IMR-90 (cell line): Measurements from ENCODE around the gene DOC2B. TPM values are rescaled to one million over a fixed set of nuclear protein-coding genes. Genes with fewer than 3 reads are reported as not detected.
"Not testable (repeated sequence)": the region's sequence is repeated elsewhere in the genome, so short reads cannot be mapped to it uniquely, and the experiment has no call there.

Experiments
- ATAC-seq: fragments of 200-7000 bp; cut with Tn5 transposase; 2 replicates; pipeline ENCODE4 v1.9.1; 2020; ENCODE audit warnings: low read depth, mild to moderate bottlenecking, moderate library complexity
- BruUV-seq: library from RNA; stranded (reverse); fragments of 400-500 nt; replicated peaks from 2 replicates; lab custom pipeline; 2021; lab: Mats Ljungman, UMichigan
- CTCF ChIA-PET: fragments of 300-600 bp; formaldehyde crosslinking; extraction: SDS; loops from one replicate; lab custom pipeline; 2021; ENCODE audit warnings: antibody characterized with exemption; lab: Yijun Ruan, JAX
- POLR2A ChIA-PET: fragments of 300-600 bp; sonication (Branson Sonifier 250); formaldehyde crosslinking; loops from one replicate; lab custom pipeline; 2022; ENCODE audit warnings: antibody characterized with exemption; ENCODE audit not compliant: unreplicated experiment; lab: Charles Lee
- DNase-seq: peaks from one replicate; pipeline ENCODE4 v3.0.0; 2013
- H2AFZ ChIP-seq: replicated peaks from 2 replicates; pipeline ENCODE3; 2013; ENCODE audit warnings: low read length, mild to moderate bottlenecking; ENCODE audit not compliant: poor library complexity
- H2AK5ac ChIP-seq: 2 replicates; pipeline ENCODE4 v1.6.1; 2013; ENCODE audit warnings: low read depth, low read length, inconsistent platforms
- H2AK9ac ChIP-seq: replicated peaks from 2 replicates; pipeline ENCODE3; 2013; ENCODE audit warnings: mild to moderate bottlenecking, low read depth, low read length, moderate library complexity; ENCODE audit not compliant: poor library complexity
- H2BK120ac ChIP-seq: 2 replicates; pipeline ENCODE4 v1.6.1; 2013; ENCODE audit warnings: low read depth, low read length, inconsistent platforms
- H2BK15ac ChIP-seq: 3 replicates; pipeline ENCODE4 v1.6.1; 2013; ENCODE audit warnings: low read depth, low read length, inconsistent platforms
- H2BK20ac ChIP-seq: 2 replicates; pipeline ENCODE4 v1.6.1; 2013; ENCODE audit warnings: low read depth, mild to moderate bottlenecking, inconsistent platforms, low read length, moderate library complexity
- H2BK5ac ChIP-seq: 2 replicates; pipeline ENCODE4 v1.6.1; 2013; ENCODE audit warnings: mild to moderate bottlenecking, low read depth, low read length, inconsistent platforms; ENCODE audit not compliant: poor library complexity, severe bottlenecking
- H3K14ac ChIP-seq: replicated peaks from 2 replicates; pipeline ENCODE4 v1.6.1; 2013; ENCODE audit warnings: low read depth, low read length, inconsistent platforms
- H3K18ac ChIP-seq: 2 replicates; pipeline ENCODE4 v1.6.1; 2013; ENCODE audit warnings: low read depth, low read length, control low read depth
- H3K23ac ChIP-seq: 2 replicates; pipeline ENCODE4 v1.6.1; 2013; ENCODE audit warnings: low read depth, low read length, inconsistent platforms
- H3K27ac ChIP-seq: 2 replicates; pipeline ENCODE4 v1.5.1; 2013; ENCODE audit warnings: mild to moderate bottlenecking, control low read depth, low read length; ENCODE audit not compliant: insufficient read depth
- H3K27me3 ChIP-seq: 2 replicates; pipeline ENCODE4 v1.6.1; 2013; ENCODE audit warnings: low read length; ENCODE audit not compliant: control insufficient read depth, insufficient read depth
- H3K36me3 ChIP-seq: 2 replicates; pipeline ENCODE4 v1.6.1; 2013; ENCODE audit warnings: low read length, mixed read lengths; ENCODE audit not compliant: control insufficient read depth, insufficient read depth
- H3K4ac ChIP-seq: 2 replicates; pipeline ENCODE4 v1.6.1; 2013; ENCODE audit warnings: low read depth, low read length, inconsistent platforms
- H3K4me1 ChIP-seq: 2 replicates; pipeline ENCODE4 v1.6.1; 2013; ENCODE audit warnings: low read length, mixed read lengths; ENCODE audit not compliant: control insufficient read depth, insufficient read depth
- H3K4me2 ChIP-seq: 2 replicates; pipeline ENCODE4 v1.6.1; 2013; ENCODE audit warnings: low read depth, mild to moderate bottlenecking, control low read depth, low read length, moderate library complexity
- H3K4me3 ChIP-seq: 2 replicates; pipeline ENCODE4 v1.5.1; 2013; ENCODE audit warnings: low read depth, mild to moderate bottlenecking, control low read depth, low read length, moderate library complexity; ENCODE audit not compliant: insufficient read depth
- H3K56ac ChIP-seq: 2 replicates; pipeline ENCODE4 v1.6.1; 2013; ENCODE audit warnings: low read length, inconsistent platforms; ENCODE audit not compliant: insufficient read depth; ENCODE audit errors: extremely low read depth
- H3K79me1 ChIP-seq, 2 experiments: 2 replicates each; pipeline ENCODE4 v1.6.1; 2013; ENCODE audit warnings: low read length in 2 of 2, inconsistent platforms in 1 of 2, low read depth in 1 of 2
- H3K9ac ChIP-seq: 2 replicates; pipeline ENCODE4 v1.6.1; 2013; ENCODE audit warnings: low read depth, low read length, control low read depth
- H3K9me1 ChIP-seq: 2 replicates; pipeline ENCODE4 v1.6.1; 2013; ENCODE audit warnings: low read length, inconsistent platforms; ENCODE audit not compliant: insufficient read depth
- H3K9me3 ChIP-seq: 2 replicates; pipeline ENCODE4 v1.6.1; 2013; ENCODE audit warnings: low read length; ENCODE audit not compliant: control insufficient read depth, insufficient read depth
- H4K20me1 ChIP-seq: 2 replicates; pipeline ENCODE4 v1.6.1; 2013; ENCODE audit warnings: low read length, inconsistent platforms; ENCODE audit not compliant: insufficient read depth
- H4K5ac ChIP-seq: 2 replicates; pipeline ENCODE4 v1.6.1; 2013; ENCODE audit warnings: mild to moderate bottlenecking, low read depth, low read length, control low read depth
- H4K8ac ChIP-seq, 2 experiments: 2 replicates each; pipeline ENCODE4 v1.6.1; 2013; ENCODE audit warnings: low read depth in 2 of 2, low read length in 2 of 2, control low read depth in 1 of 2, inconsistent platforms in 1 of 2
- H4K91ac ChIP-seq: 2 replicates; pipeline ENCODE4 v1.6.1; 2013; ENCODE audit warnings: low read depth, low read length, inconsistent platforms; ENCODE audit not compliant: insufficient read depth
- BHLHE40 ChIP-seq: fragments of 150-350 bp; IDR thresholded peaks from 2 replicates; pipeline ENCODE4 v1.6.1; 2016; ENCODE audit warnings: mild to moderate bottlenecking, low read depth, low read length
- CEBPB ChIP-seq: IDR thresholded peaks from 2 replicates; pipeline ENCODE4 v1.6.1; 2012; ENCODE audit warnings: low read depth, low read length, improper control_type of control experiment
- MAFK ChIP-seq: IDR thresholded peaks from 2 replicates; pipeline ENCODE4 v1.6.1; 2012; ENCODE audit warnings: low read depth, low read length, improper control_type of control experiment
- MAZ ChIP-seq: IDR thresholded peaks from 2 replicates; pipeline ENCODE4 v1.6.1; 2012; ENCODE audit warnings: low read depth, mild to moderate bottlenecking, low read length, improper control_type of control experiment, moderate library complexity, borderline replicate concordance
- POLR2A ChIP-seq: IDR thresholded peaks from 2 replicates; pipeline ENCODE4 v1.6.1; 2012; ENCODE audit warnings: mild to moderate bottlenecking, low read depth, low read length
- RCOR1 ChIP-seq: IDR thresholded peaks from 2 replicates; pipeline ENCODE4 v1.6.1; 2012; ENCODE audit warnings: mild to moderate bottlenecking, low read length, improper control_type of control experiment; ENCODE audit not compliant: insufficient replicate concordance
- WGBS, 2 experiments: methylation state at CpG; one replicate each; pipeline versions ENCODE4 v1.1.5 to v1.1.7; 2013; ENCODE audit warnings: missing lambda C conversion rate in 2 of 2; ENCODE audit not compliant: insufficient read length in 1 of 2; ENCODE audit errors: extremely low coverage in 2 of 2; 5-methylcytosine and 5-hydroxymethylcytosine counted together
- dilution Hi-C: fragments of 300-500 bp; cut with HindIII; formaldehyde crosslinking; loops from one replicate; pipeline ENCODE4 v1.14.3; 2018; ENCODE audit warnings: low sequenced_read_pairs; ENCODE audit not compliant: unreplicated experiment
- in situ Hi-C: fragments of 300-500 bp; cut with MboI; formaldehyde crosslinking; loops from 3 replicates; pipeline ENCODE4 v1.14.3; 2019; ENCODE audit warnings: low sequenced_read_pairs, inconsistent platforms, mixed read lengths
- intact Hi-C: fragments of 100-400 bp; cut with micrococcal nuclease; formaldehyde crosslinking; loops from 2 replicates; pipeline ENCODE4 v1.10.0; 2022
- polyA plus RNA-seq, 3 experiments: library from polyadenylated mRNA; depleted of rRNA; stranded (reverse); fragments of >200 nt; gene quantifications; 2 replicates each; pipeline ENCODE4 v1.2.3, GENCODE V29; 2012; ENCODE audit warnings: low replicate concordance in 1 of 3
- total RNA-seq: library from RNA; depleted of rRNA; stranded (reverse); fragments of >200 nt; gene quantifications from 2 replicates; pipeline ENCODE4 v1.2.3, GENCODE V29; 2012

DOC2B gene
- total and polyA plus RNA-seq, 2 of the 4 experiments (the other 2 are of a cell fraction), result not detected

DNA sequence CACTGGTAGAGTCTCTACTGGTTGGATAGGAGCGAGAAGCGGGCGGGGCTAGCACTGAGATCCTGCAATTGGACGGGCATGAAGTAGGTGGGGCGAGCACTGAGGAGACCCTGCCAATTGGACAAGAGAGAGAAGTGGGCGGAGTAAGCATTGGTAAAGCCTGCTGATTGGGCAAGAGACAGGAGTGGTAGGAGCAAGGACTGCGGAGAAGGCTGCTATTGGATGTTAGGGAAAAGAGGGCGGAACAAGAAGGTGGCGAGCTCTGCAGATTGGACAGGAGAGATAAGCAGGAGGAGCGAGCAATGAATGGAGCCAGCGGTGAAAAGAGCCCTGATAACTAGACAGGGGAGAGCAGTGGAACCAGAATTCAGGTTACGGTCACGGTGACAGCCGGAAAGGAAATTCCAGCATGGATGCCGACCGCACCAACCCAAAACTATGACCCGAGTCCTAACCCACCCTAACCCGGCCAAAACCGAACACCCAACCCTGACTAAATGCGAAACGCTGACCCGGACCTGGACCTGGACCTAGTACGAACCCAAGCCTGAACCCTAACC is 39.3 kb downstream of the DOC2B start (continued):
- TF ChIP-seq RCOR1 (no peak), POLR2A (no peak), MAFK (no peak), MAZ (no peak), BHLHE40 (no peak), CEBPB (no peak)

DNA sequence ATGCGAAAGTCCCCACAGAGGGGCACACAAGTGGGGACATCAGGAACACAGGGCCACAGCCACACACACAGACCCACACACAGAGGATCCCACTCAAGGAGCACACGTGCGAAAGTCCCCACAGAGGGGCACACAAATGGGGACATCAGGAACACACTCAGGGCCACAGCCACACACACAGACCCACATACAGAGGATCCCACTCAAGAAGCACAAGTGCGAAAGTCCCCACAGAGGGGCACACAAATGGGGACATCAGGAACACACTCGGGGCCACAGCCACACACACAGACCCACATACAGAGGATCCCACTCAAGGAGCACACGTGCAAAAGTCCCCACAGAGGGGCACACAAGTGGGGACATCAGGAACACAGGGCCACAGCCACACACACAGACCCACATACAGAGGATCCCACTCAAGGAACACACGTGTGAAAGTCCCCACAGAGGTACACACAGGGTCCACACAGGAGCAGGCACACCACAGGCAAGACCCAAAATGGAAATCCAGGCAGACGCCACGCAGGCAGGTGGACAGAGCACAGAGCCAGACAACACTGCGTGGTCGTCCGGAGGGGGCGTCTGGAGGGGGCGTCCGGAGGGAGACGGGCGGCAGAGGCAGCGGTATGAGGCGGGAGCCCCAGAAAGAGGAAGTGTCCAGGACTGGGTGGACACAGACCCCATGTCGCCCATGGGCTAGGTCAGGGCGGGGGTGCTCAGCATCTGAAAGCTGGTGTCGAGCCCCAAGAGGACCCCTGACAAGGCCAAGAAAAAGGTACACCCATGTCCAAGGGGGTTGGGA is 41.8 kb downstream of the DOC2B start:
- H4K20me1 ChIP-seq, H2BK5ac ChIP-seq, H3K9me1 ChIP-seq, H3K27me3 ChIP-seq, H4K5ac ChIP-seq, H2AK9ac ChIP-seq, H3K18ac ChIP-seq, BruUV-seq, H3K23ac ChIP-seq, ATAC-seq, H2AFZ ChIP-seq, H3K4me3 ChIP-seq, H3K79me1 ChIP-seq, POLR2A ChIA-PET, H3K9me3 ChIP-seq, H4K8ac ChIP-seq, H3K4me2 ChIP-seq, H3K9ac ChIP-seq, DNase-seq, dilution Hi-C loops, H3K36me3 ChIP-seq, H3K4ac ChIP-seq, H3K27ac ChIP-seq, H4K91ac ChIP-seq, H2BK20ac ChIP-seq, H2BK15ac ChIP-seq, in situ Hi-C loops, H2BK120ac ChIP-seq, H2AK5ac ChIP-seq, H3K56ac ChIP-seq, H3K14ac ChIP-seq, H3K4me1 ChIP-seq, CTCF ChIA-PET: not testable (repeated sequence)
- no CpG with 5 or more reads among the region's 22 CpGs for WGBS, 2 experiments
- intact Hi-C loops, result loop anchor here (5.0 kb wide), 1 partner anchor 858 kb away; the partner anchor contains the start of gene TIMM22

DNA sequence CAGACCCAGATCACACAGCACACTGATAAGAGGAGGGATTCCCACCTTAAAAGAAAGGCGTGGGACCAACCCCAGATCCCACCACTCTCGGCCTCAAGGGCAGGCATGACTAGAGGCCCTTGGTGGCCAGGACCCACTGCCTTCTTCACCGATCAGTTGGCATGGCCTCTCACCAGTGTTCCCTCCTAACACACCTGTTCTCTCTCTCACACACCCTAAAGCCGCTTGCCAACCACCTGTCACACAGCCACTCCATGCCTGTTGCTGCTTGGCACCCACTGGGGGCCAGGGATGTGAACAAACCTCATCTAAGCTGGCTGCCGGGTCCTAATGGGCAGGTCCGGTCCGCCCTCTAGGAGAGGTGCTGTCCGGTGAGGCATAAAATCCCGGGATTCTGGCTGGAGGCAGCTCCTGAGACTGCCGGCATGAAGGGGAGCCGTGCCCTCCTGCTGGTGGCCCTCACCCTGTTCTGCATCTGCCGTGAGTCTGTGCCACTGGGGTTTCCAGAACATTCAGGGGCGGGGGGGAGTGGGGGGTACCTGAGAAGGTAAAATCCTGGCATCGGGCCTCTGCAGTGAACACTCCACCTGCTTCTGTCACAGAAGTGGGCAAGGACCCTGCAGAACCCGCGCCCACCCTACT is 44.2 kb downstream of the DOC2B start, which contains the start of gene SCGB1C2:
TSS of gene SCGB1C2 (plus strand) at position 404 of the 642 bp plus-strand sequence. CDS start at position 426, 22 bp downstream.
- H2AK9ac ChIP-seq, H4K91ac ChIP-seq, H3K56ac ChIP-seq, H4K20me1 ChIP-seq, H3K23ac ChIP-seq, H3K18ac ChIP-seq, ATAC-seq, H2BK5ac ChIP-seq, in situ Hi-C loops, H2AFZ ChIP-seq, H3K79me1 ChIP-seq, H3K36me3 ChIP-seq, dilution Hi-C loops, H4K8ac ChIP-seq, H4K5ac ChIP-seq, H3K9ac ChIP-seq, POLR2A ChIA-PET, H3K9me1 ChIP-seq, BruUV-seq, H3K27ac ChIP-seq, H3K27me3 ChIP-seq, CTCF ChIA-PET, H3K4ac ChIP-seq, H3K4me3 ChIP-seq, H2BK20ac ChIP-seq, H3K14ac ChIP-seq, H2AK5ac ChIP-seq, H3K4me1 ChIP-seq, intact Hi-C loops, DNase-seq, H2BK15ac ChIP-seq, H3K4me2 ChIP-seq, H3K9me3 ChIP-seq, H2BK120ac ChIP-seq: not testable (repeated sequence)
- no CpG with 5 or more reads among the region's 16 CpGs for WGBS, 2 experiments
